ENCODE results near the gene DAP. TPM values are rescaled to one million over a fixed set of nuclear protein-coding genes. Genes with fewer than 3 reads are reported as not detected.

The DAP gene
- total RNA-seq, 1 experiment from 2014 or later = 47.2 TPM

DNA sequence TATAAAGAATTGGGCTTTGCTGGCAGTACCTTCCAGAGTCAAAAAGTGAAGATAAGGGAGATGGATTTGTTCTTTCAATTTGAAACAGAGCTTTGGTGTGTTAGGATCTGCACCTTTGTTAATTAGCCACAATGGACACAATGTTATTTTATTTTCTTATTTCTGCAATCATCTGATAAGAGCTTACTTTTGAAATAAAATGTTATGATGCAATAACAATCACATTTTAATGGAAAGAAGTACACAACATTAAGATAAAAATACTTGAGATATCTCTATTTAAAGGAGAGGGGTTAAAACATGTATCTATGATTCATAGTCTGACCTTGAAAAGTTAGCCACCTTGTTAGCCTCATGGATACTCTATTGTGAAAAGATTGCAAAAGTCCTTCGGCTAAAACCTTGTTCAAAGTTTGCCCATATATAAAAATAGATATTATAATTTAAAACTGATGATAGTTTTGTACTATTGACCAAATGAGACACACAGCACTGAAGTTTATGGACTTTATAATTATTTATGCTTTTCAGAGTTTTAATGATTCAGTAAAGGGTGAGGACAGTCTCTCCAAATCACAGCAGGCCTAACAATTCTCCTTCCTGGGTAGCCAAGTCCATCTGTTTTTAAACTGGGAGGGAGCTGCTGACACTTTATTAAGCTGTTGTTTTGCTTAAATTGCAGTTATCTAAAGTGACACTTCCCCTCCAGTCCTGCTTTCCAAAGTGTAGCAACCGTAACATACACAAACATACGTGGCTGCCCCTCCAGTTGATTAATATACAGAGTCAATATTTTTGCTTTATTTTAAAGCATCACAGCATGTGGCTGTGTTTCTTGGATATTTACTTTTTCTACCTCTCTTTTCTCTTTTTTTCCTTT, 47.6 kb upstream of the DAP start:
- Histone ChIP-seq H4K5ac (ENCODE audit: insufficient read length, low read depth, low read length) (no peak overlapping the region), H2AFZ (ENCODE audit: low read length) (no peak overlapping the region), H2BK120ac (ENCODE audit: low read depth, low read length, poor library complexity, severe bottlenecking) (no peak overlapping the region), H3K79me2 (ENCODE audit: insufficient read depth, low read length) (no peaks in the 10 kb centered on the region), H3K4me1 (ENCODE audit: insufficient read depth, low read length) (no peaks in the 10 kb centered on the region), H3K79me1 (ENCODE audit: insufficient read depth, low read depth, low read length, poor library complexity, severe bottlenecking) (no peaks in the 10 kb centered on the region), H3K9me3 (ENCODE audit: control insufficient read depth, low read depth, low read length) (no peaks in the 10 kb centered on the region), H3K4me2 (ENCODE audit: insufficient read depth, insufficient read length, low read length) (no peak overlapping the region), H4K8ac (replicated peaks; ENCODE audit: insufficient read length, low read depth, low read length) (no peak overlapping the region), H3K27ac (ENCODE audit: insufficient read length, low read depth, low read length) (no peak overlapping the region), H4K91ac (ENCODE audit: insufficient read length, low read depth, low read length) (no peak overlapping the region), H3K56ac (ENCODE audit: insufficient read length, low read depth, low read length) (no peak overlapping the region), H2AK5ac (ENCODE audit: insufficient read length, low read length) (no peak overlapping the region), H2BK20ac (ENCODE audit: low read depth, low read length, poor library complexity, severe bottlenecking) (no peak overlapping the region), H2BK15ac (ENCODE audit: low read depth, low read length) (no peak overlapping the region), H3K14ac (ENCODE audit: insufficient read depth, low read length) (no peak overlapping the region), H3K18ac (ENCODE audit: insufficient read length, low read depth, low read length) (no peak overlapping the region), H4K20me1 (ENCODE audit: control insufficient read depth, insufficient read depth, insufficient read length) (no peaks in the 10 kb centered on the region), H3K27me3 (ENCODE audit: insufficient read depth, low read length) (no peaks in the 10 kb centered on the region), H2BK5ac (ENCODE audit: insufficient read length, low read length) (no peak overlapping the region), H2BK12ac (ENCODE audit: insufficient read length, low read depth, low read length) (no peak overlapping the region), H3K4ac (ENCODE audit: low read depth, low read length) (no peak overlapping the region), H3K9ac (ENCODE audit: extremely low read depth, insufficient read length, low read length) (no peak overlapping the region), H3K23me2 (ENCODE audit: insufficient read length, low read depth, low read length, poor library complexity, severe bottlenecking) (no peaks in the 10 kb centered on the region), H3T11ph (ENCODE audit: low read length) (no peak overlapping the region), H3K23ac (ENCODE audit: insufficient read length, low read depth, low read length) (no peak overlapping the region)
- Mint-ChIP-seq H3K4me3 (no peak overlapping the region), H3K36me3 (ENCODE audit: insufficient read depth in 1 of 3, low read depth in 3 of 3) (no peaks in the 10 kb centered on the region), H3K27ac (no peak overlapping the region), H3K27me3 (ENCODE audit: low read depth) (peaks cover 13% of the 10 kb centered on the region), H3K4me1 (no peaks in the 10 kb centered on the region), H3K9me3 (no peaks in the 10 kb centered on the region; a peak in 2 of 5 replicates)
- TF ChIP-seq, protein P1, sequence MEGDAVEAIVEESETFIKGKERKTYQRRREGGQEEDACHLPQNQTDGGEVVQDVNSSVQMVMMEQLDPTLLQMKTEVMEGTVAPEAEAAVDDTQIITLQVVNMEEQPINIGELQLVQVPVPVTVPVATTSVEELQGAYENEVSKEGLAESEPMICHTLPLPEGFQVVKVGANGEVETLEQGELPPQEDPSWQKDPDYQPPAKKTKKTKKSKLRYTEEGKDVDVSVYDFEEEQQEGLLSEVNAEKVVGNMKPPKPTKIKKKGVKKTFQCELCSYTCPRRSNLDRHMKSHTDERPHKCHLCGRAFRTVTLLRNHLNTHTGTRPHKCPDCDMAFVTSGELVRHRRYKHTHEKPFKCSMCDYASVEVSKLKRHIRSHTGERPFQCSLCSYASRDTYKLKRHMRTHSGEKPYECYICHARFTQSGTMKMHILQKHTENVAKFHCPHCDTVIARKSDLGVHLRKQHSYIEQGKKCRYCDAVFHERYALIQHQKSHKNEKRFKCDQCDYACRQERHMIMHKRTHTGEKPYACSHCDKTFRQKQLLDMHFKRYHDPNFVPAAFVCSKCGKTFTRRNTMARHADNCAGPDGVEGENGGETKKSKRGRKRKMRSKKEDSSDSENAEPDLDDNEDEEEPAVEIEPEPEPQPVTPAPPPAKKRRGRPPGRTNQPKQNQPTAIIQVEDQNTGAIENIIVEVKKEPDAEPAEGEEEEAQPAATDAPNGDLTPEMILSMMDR (conservative IDR thresholded peaks at IDR 0.05) = no peak
- DNase-seq = no peak
- no CpG with 5 or more reads among the region's 3 CpGs for WGBS (ENCODE audit: extremely low coverage, insufficient read length, low lambda C conversion rate)

Data from H9 (cell line).